Islet precursor cell (in vitro differentiated cells): ENCODE results near the gene THSD7B.
"Not testable (repeated sequence)": the region's sequence is repeated elsewhere in the genome, so short reads cannot be mapped to it uniquely, and the experiment has no call there.

Experiments
- DNase-seq: peaks from one replicate; pipeline ENCODE4 v3.0.0-alpha.2; 2018

THSD7B gene

GRCh38 chr2:137051778-137052398 is 286.5 kb downstream of the THSD7B start:
- no peak for DNase-seq

- DNase-seq, result no peak
Measured at GRCh38 chr2:137056704-137057103, 291.4 kb downstream of the THSD7B start.

GRCh38 chr2:137076111-137076765 is 310.9 kb downstream of the THSD7B start:
- DNase-seq, result not testable (repeated sequence)

- no peak for DNase-seq
Measured at GRCh38 chr2:137091704-137092103, 326.4 kb downstream of the THSD7B start.

GRCh38 chr2:137093116-137093515 is 327.8 kb downstream of the THSD7B start:
- DNase-seq, result no peak

GRCh38 chr2:137096187-137096586 is 330.8 kb downstream of the THSD7B start:
- DNase-seq, result no peak

GRCh38 chr2:137096693-137097092 is 331.3 kb downstream of the THSD7B start:
- peak; percentile 59 for DNase-seq

GRCh38 chr2:137101814-137102213 is 336.5 kb downstream of the THSD7B start:
- DNase-seq, result not testable (repeated sequence)

GRCh38 chr2:137107904-137108303 is 342.6 kb downstream of the THSD7B start:
- no peak for DNase-seq

- no peak for DNase-seq
Measured at GRCh38 chr2:137111896-137112295, 346.6 kb downstream of the THSD7B start.

GRCh38 chr2:137115081-137115794 is 349.9 kb downstream of the THSD7B start:
- no peak for DNase-seq

- no peak for DNase-seq
Measured at GRCh38 chr2:137115795-137116089, 350.4 kb downstream of the THSD7B start.

GRCh38 chr2:137117385-137117784 is 352.0 kb downstream of the THSD7B start:
- DNase-seq, result no peak

GRCh38 chr2:137118140-137118539 is 352.8 kb downstream of the THSD7B start:
- DNase-seq, result no peak

GRCh38 chr2:137123226-137123625 is 357.9 kb downstream of the THSD7B start:
- DNase-seq, result no peak

- DNase-seq, result no peak
Measured at GRCh38 chr2:137133225-137133624, 367.9 kb downstream of the THSD7B start.

GRCh38 chr2:137138263-137138662 is 372.9 kb downstream of the THSD7B start:
- no peak for DNase-seq

- DNase-seq, result no peak
Measured at GRCh38 chr2:137151731-137152130, 386.4 kb downstream of the THSD7B start.

- DNase-seq, result no peak
Measured at GRCh38 chr2:137154946-137155345, 389.6 kb downstream of the THSD7B start.

GRCh38 chr2:137155356-137156104 is 390.2 kb downstream of the THSD7B start:
- DNase-seq, result no peak

GRCh38 chr2:137156221-137156844 is 391.0 kb downstream of the THSD7B start:
- DNase-seq, result no peak

- DNase-seq, result no peak
Measured at GRCh38 chr2:137157851-137158250, 392.5 kb downstream of the THSD7B start.

- DNase-seq, result no peak
Measured at GRCh38 chr2:137161250-137161649, 395.9 kb downstream of the THSD7B start.
